Upper lobe of left lung (tissue), 6 donors: ENCODE results near the gene TYMS. TPM values are rescaled to one million over a fixed set of nuclear protein-coding genes. Genes with fewer than 3 reads are reported as not detected.

Experiments
- ATAC-seq, 2 donors: fragments of 200-7000 bp; cut with Tn5 transposase; one replicate each; pipeline ENCODE4 v1.9.1; 2022; ENCODE audit warnings: mild to moderate bottlenecking in 2 of 2, moderate library complexity in 2 of 2; ENCODE audit not compliant: low FRiP score in 2 of 2
- DNase-seq, 2 donors: peaks; one replicate each; pipeline ENCODE4 v3.0.0-alpha.2; 2019 to 2020
- H3K27ac ChIP-seq, 4 donors: fragments of 200-600 bp; sonication (generic); one replicate each; pipeline ENCODE4 v1.5.1; 2016 to 2019
- H3K27me3 ChIP-seq, 4 donors: fragments of 200-600 bp; sonication (generic); one replicate each; pipeline ENCODE4 v1.5.1; 2017 to 2019
- H3K36me3 ChIP-seq, 4 donors: fragments of 200-600 bp; sonication (generic); one replicate each; pipeline ENCODE4 v1.5.1; 2016 to 2019
- H3K4me1 ChIP-seq, 4 donors: fragments of 200-600 bp; sonication (generic); one replicate each; pipeline ENCODE4 v1.5.1; 2018 to 2019
- H3K4me3 ChIP-seq, 4 donors: fragments of 200-600 bp; sonication (generic); one replicate each; pipeline ENCODE4 v1.5.1; 2017 to 2019; ENCODE audit warnings: mild to moderate bottlenecking in 2 of 4, moderate library complexity in 1 of 4
- H3K9me3 ChIP-seq, 4 donors: fragments of 200-600 bp; sonication (generic); one replicate each; pipeline ENCODE4 v1.5.1; 2018 to 2019
- EP300 ChIP-seq, 4 donors: sonication (generic); formaldehyde crosslinking; IDR thresholded peaks; one replicate each; pipeline ENCODE4 v1.5.1; 2017; ENCODE audit warnings: antibody characterized with exemption in 4 of 4, control low read depth in 2 of 4
- POLR2A ChIP-seq, 4 donors: fragments of 450-650 bp; IDR thresholded peaks; one replicate each; pipeline ENCODE4 v1.5.1; 2016 to 2017; ENCODE audit warnings: antibody characterized with exemption in 4 of 4, mild to moderate bottlenecking in 2 of 4
- POLR2AphosphoS5 ChIP-seq, 2 donors: sonication (generic); formaldehyde crosslinking; IDR thresholded peaks; one replicate each; pipeline ENCODE4 v1.5.1; 2017; ENCODE audit warnings: antibody characterized with exemption in 2 of 2
- WGBS, 2 donors: methylation state at CpG; one replicate each; pipeline ENCODE4 v1.1.5; 2017 to 2018; 5-methylcytosine and 5-hydroxymethylcytosine counted together
- total RNA-seq, 6 donors: library from RNA; depleted of rRNA in 4 of 6; stranded (reverse); fragments of >200 nt in 4 of 6; gene quantifications; one replicate each; pipeline versions ENCODE4 v1.1.0 to v1.2.1, GENCODE V29; 2016 to 2021
- TF ChIP-seq, protein P1 (sequence below), 6 experiments: fragments of 450-650 bp in 4 of 6; fragments of 200-600 bp in 2 of 6; sonication (generic) in 2 of 6; IDR thresholded peaks; one replicate each; pipeline ENCODE4 v1.5.1; 2016 to 2019; ENCODE audit warnings: antibody characterized with exemption in 6 of 6
- donor health status: DM: no; HTN: no; CAD: no; lungs with moderate emphysema.
- donor health status: DM: no; HTN: yes; CAD: no; lungs with severe emphysema.

The TYMS gene
- total RNA-seq, 6 donors from 2014 or later = 5.2 to 16.3 (median 7.6) TPM; not detected in 1

DNA sequence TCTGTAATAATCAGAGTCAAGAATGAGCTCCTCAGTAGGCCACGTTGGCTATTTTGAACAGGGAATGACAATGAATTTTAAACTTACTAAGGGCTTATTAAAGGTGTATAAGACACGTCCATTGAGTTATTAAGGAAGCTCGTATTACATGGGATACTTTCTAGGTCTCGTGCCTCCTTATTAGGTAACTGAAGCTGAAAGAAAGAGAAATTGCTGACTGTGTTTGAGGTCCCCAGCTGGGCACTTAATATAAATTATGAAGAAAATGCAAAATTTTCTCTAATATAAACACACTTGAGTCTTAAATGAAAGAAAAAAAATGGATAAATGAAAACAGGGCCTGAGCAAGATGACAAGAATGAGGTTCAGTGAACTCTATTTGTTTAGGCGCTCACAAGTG lies 38.8 kb upstream of the TYMS start:
- no peak for TF ChIP-seq POLR2A (IDR thresholded peaks at IDR 0.05)
- TF ChIP-seq POLR2AphosphoS5 (IDR thresholded peaks at IDR 0.05) = no peak
- TF ChIP-seq, protein P1, sequence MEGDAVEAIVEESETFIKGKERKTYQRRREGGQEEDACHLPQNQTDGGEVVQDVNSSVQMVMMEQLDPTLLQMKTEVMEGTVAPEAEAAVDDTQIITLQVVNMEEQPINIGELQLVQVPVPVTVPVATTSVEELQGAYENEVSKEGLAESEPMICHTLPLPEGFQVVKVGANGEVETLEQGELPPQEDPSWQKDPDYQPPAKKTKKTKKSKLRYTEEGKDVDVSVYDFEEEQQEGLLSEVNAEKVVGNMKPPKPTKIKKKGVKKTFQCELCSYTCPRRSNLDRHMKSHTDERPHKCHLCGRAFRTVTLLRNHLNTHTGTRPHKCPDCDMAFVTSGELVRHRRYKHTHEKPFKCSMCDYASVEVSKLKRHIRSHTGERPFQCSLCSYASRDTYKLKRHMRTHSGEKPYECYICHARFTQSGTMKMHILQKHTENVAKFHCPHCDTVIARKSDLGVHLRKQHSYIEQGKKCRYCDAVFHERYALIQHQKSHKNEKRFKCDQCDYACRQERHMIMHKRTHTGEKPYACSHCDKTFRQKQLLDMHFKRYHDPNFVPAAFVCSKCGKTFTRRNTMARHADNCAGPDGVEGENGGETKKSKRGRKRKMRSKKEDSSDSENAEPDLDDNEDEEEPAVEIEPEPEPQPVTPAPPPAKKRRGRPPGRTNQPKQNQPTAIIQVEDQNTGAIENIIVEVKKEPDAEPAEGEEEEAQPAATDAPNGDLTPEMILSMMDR (IDR thresholded peaks at IDR 0.05) = no peak
- no peak for TF ChIP-seq EP300 (IDR thresholded peaks at IDR 0.05)
- H3K4me1 ChIP-seq = peaks cover 0 to 11% (median 7%) of the 10 kb centered on the region in 4 donors

DNA sequence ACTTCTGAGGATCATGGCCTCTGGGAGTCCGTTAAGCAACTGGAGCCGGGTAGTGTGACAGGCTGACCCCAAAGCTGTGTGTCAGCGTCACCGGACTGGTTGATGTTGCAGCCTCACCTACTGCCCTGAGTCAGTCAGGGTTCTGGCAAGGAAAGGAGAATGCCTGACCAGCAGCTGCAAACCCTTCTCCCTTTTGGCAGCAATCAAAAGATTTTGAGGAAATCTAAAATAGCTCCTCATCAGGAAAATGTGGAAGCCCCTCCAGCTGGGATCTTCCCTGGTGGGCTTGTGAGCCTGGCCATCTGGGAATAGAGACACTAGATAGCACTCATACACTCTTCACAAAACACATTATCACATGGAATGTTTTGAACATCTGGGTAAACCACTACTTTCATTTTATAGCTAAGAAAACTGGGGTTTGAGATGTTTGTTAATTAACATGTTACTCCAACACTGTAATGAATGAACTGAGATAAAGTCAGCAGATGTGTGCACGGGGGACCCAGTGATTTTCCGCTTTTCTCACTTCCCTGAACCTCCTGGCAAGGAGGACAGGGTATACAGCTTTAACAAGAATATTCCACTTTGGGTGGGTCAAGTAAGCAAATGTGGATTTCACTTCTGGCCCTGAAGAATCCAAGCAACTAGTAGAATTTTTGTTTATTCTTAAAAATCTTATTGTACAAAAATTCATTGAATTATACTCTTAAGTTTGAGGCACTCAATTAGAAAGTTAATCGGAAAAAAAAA lies 36.0 kb upstream of the TYMS start:
- no peaks in the 10 kb centered on the region for H3K36me3 ChIP-seq
- H3K27me3 ChIP-seq = peaks cover 0 to 3% (median 0%) of the 10 kb centered on the region in 4 donors
- TF ChIP-seq POLR2A (IDR thresholded peaks at IDR 0.05) = no peak
- TF ChIP-seq EP300 (IDR thresholded peaks at IDR 0.05) = no peak
- TF ChIP-seq POLR2AphosphoS5 (IDR thresholded peaks at IDR 0.05) = no peak
- TF ChIP-seq, protein P1 (IDR thresholded peaks at IDR 0.05) = no peak
- H3K4me1 ChIP-seq = peaks cover 0 to 3% (median 0%) of the 10 kb centered on the region in 4 donors
- no peak for ATAC-seq
- no peak overlapping the region for H3K4me3 ChIP-seq
- H3K9me3 ChIP-seq = no peaks in the 10 kb centered on the region
- WGBS, 2 donors = 60 to 73% methylated on average over 7 of the region's 7 CpGs
- no peak for DNase-seq
- H3K27ac ChIP-seq = no peak overlapping the region

More for the DNA sequence above, 38.8 kb upstream of the TYMS start:
- no peaks in the 10 kb centered on the region for H3K9me3 ChIP-seq
- H3K27me3 ChIP-seq = peaks cover 0 to 3% (median 0%) of the 10 kb centered on the region in 4 donors
- ATAC-seq (no peak), DNase-seq (no peak)
- no peaks in the 10 kb centered on the region for H3K36me3 ChIP-seq
- 83 to 87% methylated on average over 5 of the region's 5 CpGs for WGBS, 2 donors
- no peak overlapping the region for H3K27ac ChIP-seq
- H3K4me3 ChIP-seq = no peak overlapping the region

DNA sequence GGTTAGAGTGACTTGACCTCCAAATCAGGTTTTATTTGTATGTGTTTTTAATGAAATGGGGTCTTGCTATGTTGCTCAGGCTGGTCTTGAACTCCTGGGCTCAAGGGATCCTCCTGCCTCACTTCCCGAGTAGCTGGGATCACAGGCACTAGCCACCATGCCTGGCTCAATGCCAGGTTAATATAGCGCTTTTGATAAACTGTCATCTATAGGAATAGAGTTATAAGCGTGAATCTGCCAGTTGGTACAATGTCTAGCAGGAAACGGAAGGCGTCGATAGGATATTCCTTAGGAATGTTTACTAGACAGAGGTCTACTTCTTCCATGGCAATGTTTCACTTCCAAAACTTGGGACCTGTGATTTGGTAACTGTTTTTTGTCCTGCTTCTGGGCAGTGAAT lies 35.2 kb upstream of the TYMS start:
- ATAC-seq (no peak), DNase-seq (no peak)
- Histone ChIP-seq H3K27me3 (peaks cover 0 to 3% (median 0%) of the 10 kb centered on the region in 4 donors), H3K4me1 (peaks cover 0 to 3% (median 0%) of the 10 kb centered on the region in 4 donors), H3K27ac (no peak overlapping the region), H3K36me3 (no peaks in the 10 kb centered on the region), H3K9me3 (no peaks in the 10 kb centered on the region), H3K4me3 (no peak overlapping the region)
- 61 to 75% methylated on average over 6 of the region's 6 CpGs for WGBS, 2 donors
- TF ChIP-seq POLR2AphosphoS5 (IDR thresholded peaks at IDR 0.05) (no peak), EP300 (IDR thresholded peaks at IDR 0.05) (no peak), POLR2A (IDR thresholded peaks at IDR 0.05) (no peak)
- TF ChIP-seq, protein P1 (IDR thresholded peaks at IDR 0.05) = no peak

DNA sequence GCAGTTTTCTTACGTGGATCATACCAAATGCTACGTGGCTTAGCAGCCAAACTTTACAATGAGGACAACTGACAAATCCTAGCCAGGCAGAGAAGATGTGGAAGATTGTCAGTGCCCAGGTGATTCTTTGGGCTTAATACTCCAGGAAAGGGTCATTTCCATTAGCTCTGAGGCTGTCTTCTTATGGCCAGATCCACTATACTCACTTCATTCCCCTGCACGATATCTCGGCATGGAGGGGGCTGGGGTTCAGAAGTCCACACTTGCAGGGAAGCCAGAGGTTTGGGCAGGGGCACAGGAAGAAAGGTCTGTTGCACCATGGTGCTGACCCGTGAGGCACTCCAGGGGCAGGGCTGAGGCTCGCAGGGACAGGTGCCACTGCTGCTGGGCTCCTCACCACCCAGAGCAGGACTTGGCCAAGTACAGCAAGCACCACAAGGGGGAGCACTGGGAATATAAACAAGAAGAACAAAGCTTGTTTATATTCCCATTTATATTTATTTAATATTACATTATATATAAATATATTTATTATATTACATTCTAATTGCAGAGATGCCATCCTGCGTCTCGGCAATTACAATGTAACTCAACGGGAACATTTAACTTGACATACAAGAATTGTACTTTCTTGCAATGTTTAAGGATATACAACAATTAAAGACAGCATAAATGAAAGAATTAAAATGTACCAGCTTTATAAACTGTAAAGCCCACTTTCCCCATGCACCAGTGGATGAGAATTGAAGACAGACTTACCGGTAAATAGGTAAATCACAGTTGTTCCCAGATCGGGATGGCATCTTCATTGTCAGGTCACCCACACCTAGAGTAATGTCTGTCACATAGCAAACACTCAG lies 33.5 kb upstream of the TYMS start:
- H3K4me3 ChIP-seq = no peak overlapping the region
- peaks cover 0 to 3% (median 0%) of the 10 kb centered on the region in 4 donors for H3K27me3 ChIP-seq
- no peak overlapping the region for H3K27ac ChIP-seq
- TF ChIP-seq, protein P1 (IDR thresholded peaks at IDR 0.05) = peak; percentile 24 to 68 (median 36)
- TF ChIP-seq EP300 (IDR thresholded peaks at IDR 0.05) (no peak), POLR2A (IDR thresholded peaks at IDR 0.05) (no peak), POLR2AphosphoS5 (IDR thresholded peaks at IDR 0.05) (no peak)
- no peaks in the 10 kb centered on the region for H3K36me3 ChIP-seq
- peaks cover 0 to 3% (median 0%) of the 10 kb centered on the region in 4 donors for H3K4me1 ChIP-seq
- ATAC-seq (peak; percentile 71 to 79), DNase-seq (peak; percentile 64 to 72)
- 65 to 69% methylated on average over 11 of the region's 11 CpGs for WGBS, 2 donors
- H3K9me3 ChIP-seq = no peaks in the 10 kb centered on the region
